ENCODE results near the gene MPPED1.

Gene MPPED1

GRCh38 chr22:43550024-43550620 is 138.3 kb downstream of the MPPED1 start:
- DNase-seq: no peak

- DNase-seq: no peak
These were observed 138.9 kb downstream of the MPPED1 start for GRCh38 chr22:43550672-43551071.

GRCh38 chr22:43553451-43554258 is 141.8 kb downstream of the MPPED1 start:
- DNase-seq: no peak

GRCh38 chr22:43554259-43554636 is 142.4 kb downstream of the MPPED1 start:
- DNase-seq: no peak

- no peak for DNase-seq
These were observed 143.0 kb downstream of the MPPED1 start for GRCh38 chr22:43554694-43555365.

GRCh38 chr22:43555561-43556515 is 144.0 kb downstream of the MPPED1 start:
- DNase-seq: no peak
